Vagina (tissue), 2 donors: ENCODE measurements around the gene ZNF20. TPM values are rescaled to one million over a fixed set of nuclear protein-coding genes. Genes with fewer than 3 reads are reported as not detected.
A peak's percentile ranks its signal among the peaks of the same experiment; 100 is the strongest.

Experiments used
- DNase-seq, 2 donors: peaks; one replicate each; pipeline ENCODE4 v3.0.0-alpha.2; 2017; ENCODE audit errors: extremely low spot score in 2 of 2
- H3K27ac ChIP-seq: fragments of 200-600 bp; sonication (generic); one replicate; pipeline ENCODE4 v1.5.1; 2019
- H3K27me3 ChIP-seq: fragments of 200-600 bp; sonication (generic); one replicate; pipeline ENCODE4 v1.5.1; 2019
- H3K36me3 ChIP-seq, 2 donors: fragments of 200-600 bp; sonication (generic); one replicate each; pipeline ENCODE4 v1.5.1; 2017 to 2019
- H3K4me1 ChIP-seq: fragments of 200-600 bp; sonication (generic); one replicate; pipeline ENCODE4 v1.5.1; 2019
- H3K4me3 ChIP-seq, 2 donors: fragments of 200-600 bp; sonication (generic); 1 replicate in 1 of 2; 2 replicates in 1 of 2; pipeline ENCODE4 v1.5.1; 2016 to 2019
- H3K9me3 ChIP-seq: fragments of 200-600 bp; sonication (generic); one replicate; pipeline ENCODE4 v1.5.1; 2019
- POLR2A ChIP-seq, 2 donors: fragments of 450-650 bp; IDR thresholded peaks; one replicate each; pipeline ENCODE4 v1.6.1; 2017; ENCODE audit warnings: antibody characterized with exemption in 2 of 2, mild to moderate bottlenecking in 2 of 2, moderate library complexity in 2 of 2
- POLR2AphosphoS5 ChIP-seq, 2 donors: sonication (generic); formaldehyde crosslinking; IDR thresholded peaks; one replicate each; pipeline ENCODE4 v1.9.0; 2017; ENCODE audit warnings: antibody characterized with exemption in 2 of 2, mild to moderate bottlenecking in 2 of 2, low read depth in 1 of 2; ENCODE audit not compliant: insufficient read depth in 1 of 2
- intact Hi-C: fragments of 100-400 bp; cut with DNase I; formaldehyde crosslinking; loops from one replicate; pipeline ENCODE4 v1.15.1; 2023
- total RNA-seq: library from RNA; depleted of rRNA; stranded (reverse); fragments of >200 nt; gene quantifications from one replicate; pipeline ENCODE4 v1.2.3, GENCODE V29; 2016
- TF ChIP-seq, protein P1 (sequence below), 3 experiments: fragments of 450-650 bp in 2 of 3; fragments of 200-600 bp in 1 of 3; sonication (generic) in 1 of 3; IDR thresholded peaks; one replicate each; pipeline ENCODE4 v1.5.1; 2017 to 2019; ENCODE audit warnings: antibody characterized with exemption in 3 of 3, mild to moderate bottlenecking in 2 of 3, moderate library complexity in 2 of 3

Gene ZNF20
- total RNA-seq, 1 donor from 2014 or later, result 1.5 TPM

GRCh38 chr19:12155324-12155860 is 15.2 kb upstream of the ZNF20 start:
- Histone ChIP-seq H3K9me3 (no peaks in the 10 kb centered on the region), H3K27ac (peak overlapping the region; percentile 74), H3K36me3 (no peaks in the 10 kb centered on the region), H3K27me3 (no peaks in the 10 kb centered on the region), H3K4me1 (peaks cover 26% of the 10 kb centered on the region), H3K4me3 (peak overlapping the region; percentile 69 to 87)
- TF ChIP-seq, protein P1, sequence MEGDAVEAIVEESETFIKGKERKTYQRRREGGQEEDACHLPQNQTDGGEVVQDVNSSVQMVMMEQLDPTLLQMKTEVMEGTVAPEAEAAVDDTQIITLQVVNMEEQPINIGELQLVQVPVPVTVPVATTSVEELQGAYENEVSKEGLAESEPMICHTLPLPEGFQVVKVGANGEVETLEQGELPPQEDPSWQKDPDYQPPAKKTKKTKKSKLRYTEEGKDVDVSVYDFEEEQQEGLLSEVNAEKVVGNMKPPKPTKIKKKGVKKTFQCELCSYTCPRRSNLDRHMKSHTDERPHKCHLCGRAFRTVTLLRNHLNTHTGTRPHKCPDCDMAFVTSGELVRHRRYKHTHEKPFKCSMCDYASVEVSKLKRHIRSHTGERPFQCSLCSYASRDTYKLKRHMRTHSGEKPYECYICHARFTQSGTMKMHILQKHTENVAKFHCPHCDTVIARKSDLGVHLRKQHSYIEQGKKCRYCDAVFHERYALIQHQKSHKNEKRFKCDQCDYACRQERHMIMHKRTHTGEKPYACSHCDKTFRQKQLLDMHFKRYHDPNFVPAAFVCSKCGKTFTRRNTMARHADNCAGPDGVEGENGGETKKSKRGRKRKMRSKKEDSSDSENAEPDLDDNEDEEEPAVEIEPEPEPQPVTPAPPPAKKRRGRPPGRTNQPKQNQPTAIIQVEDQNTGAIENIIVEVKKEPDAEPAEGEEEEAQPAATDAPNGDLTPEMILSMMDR (IDR thresholded peaks at IDR 0.05), result no peak
- TF ChIP-seq POLR2A (IDR thresholded peaks at IDR 0.05) (no peak), POLR2AphosphoS5 (IDR thresholded peaks at IDR 0.05; ENCODE audit: insufficient read depth in 1 of 2, low read depth in 1 of 2) (no peak)
- intact Hi-C loops, result loop anchor here (5.0 kb wide), 1 partner anchor 342 kb away; no protein-coding TSS in a partner anchor
- no peak for DNase-seq

GRCh38 chr19:12145348-12145747 is 5.2 kb upstream of the ZNF20 start:
- peaks cover 4 to 32% of the 10 kb centered on the region in 2 donors for H3K36me3 ChIP-seq
- DNase-seq, result no peak

DNA sequence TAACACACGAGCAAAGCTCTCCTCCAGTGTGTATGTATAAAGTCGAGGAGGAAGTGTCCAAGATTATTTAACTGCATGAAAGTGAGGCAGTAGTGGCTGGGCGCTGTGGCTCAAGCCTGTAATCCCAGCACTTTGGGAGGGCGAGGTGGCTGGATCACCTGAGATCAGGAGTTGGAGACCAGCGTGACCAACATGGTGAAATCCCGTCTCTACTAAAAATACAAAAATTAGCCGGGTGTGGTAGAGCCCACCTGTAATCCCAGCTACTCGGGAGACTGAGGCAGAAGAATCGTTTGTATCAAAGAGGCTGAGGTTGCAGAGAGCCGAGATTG is 1.2 kb upstream of the ZNF20 start:
- Histone ChIP-seq H3K4me1 (peaks cover 19% of the 10 kb centered on the region), H3K4me3 (no peak overlapping the region), H3K9me3 (no peaks in the 10 kb centered on the region), H3K27ac (no peak overlapping the region), H3K36me3 (peaks cover 4 to 20% of the 10 kb centered on the region in 2 donors), H3K27me3 (no peaks in the 10 kb centered on the region)
- intact Hi-C loops, result loop anchor here (5.0 kb wide), 1 partner anchor 79 kb away; the partner anchor contains the start of gene ZNF844
- no peak for DNase-seq
- TF ChIP-seq POLR2A (IDR thresholded peaks at IDR 0.05), result no peak
- TF ChIP-seq, protein P1 (IDR thresholded peaks at IDR 0.05), result no peak
- no peak for TF ChIP-seq POLR2AphosphoS5 (IDR thresholded peaks at IDR 0.05; ENCODE audit: insufficient read depth in 1 of 2, low read depth in 1 of 2)

More at GRCh38 chr19:12145348-12145747, 5.2 kb upstream of the ZNF20 start:
- Histone ChIP-seq H3K4me1 (peaks cover 8% of the 10 kb centered on the region), H3K27ac (no peak overlapping the region), H3K4me3 (no peak overlapping the region), H3K27me3 (no peaks in the 10 kb centered on the region), H3K9me3 (no peaks in the 10 kb centered on the region)
- intact Hi-C loops, result no loop called here
- TF ChIP-seq, protein P1 (IDR thresholded peaks at IDR 0.05), result no peak
- TF ChIP-seq POLR2A (IDR thresholded peaks at IDR 0.05) (no peak), POLR2AphosphoS5 (IDR thresholded peaks at IDR 0.05; ENCODE audit: insufficient read depth in 1 of 2, low read depth in 1 of 2) (no peak)

DNA sequence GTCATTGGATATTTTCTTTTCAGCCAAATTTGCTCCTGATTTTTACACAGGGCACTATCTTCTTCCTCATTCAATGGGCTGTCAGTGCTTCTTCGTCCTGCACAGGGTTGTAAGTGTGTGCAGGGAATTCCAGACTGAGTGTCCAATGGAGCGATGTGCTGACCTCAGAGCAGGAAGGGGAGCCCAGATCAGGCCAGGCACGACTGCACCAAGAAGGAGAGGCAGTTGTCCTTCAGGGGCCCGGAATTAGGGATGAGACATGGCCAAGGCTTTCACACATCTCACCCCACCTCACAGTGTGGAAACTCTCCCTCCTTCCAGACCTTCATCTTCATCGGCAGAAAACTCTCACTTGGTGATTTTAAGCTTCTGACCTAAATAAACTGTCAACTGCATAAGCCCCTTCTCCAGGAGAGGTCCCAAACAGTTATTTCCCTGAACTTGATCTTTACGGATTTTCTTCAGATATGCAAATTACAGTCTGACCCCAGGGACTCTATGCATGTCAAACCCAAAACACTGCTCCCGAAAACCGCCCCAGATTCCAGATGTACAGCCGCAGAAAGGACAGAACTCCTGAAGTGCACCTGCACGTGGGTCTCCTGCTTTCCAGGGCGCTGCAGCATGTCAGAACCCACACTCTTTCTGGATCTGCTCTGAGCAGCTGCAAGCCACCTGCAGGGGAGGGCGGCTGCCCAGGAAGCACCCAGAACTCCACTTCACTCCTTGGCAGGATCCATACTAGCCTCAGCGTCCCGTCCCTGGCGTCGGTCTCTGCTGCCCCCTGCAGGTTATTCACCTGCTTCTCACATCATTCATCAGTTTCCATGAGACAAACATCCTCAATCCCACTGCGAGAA is 625 bp upstream of the ZNF20 start:
- H3K27ac ChIP-seq, result peak overlapping the region; percentile 66

More for the DNA sequence above, 625 bp upstream of the ZNF20 start:
- Histone ChIP-seq H3K4me1 (peaks cover 19% of the 10 kb centered on the region), H3K36me3 (peaks cover 3 to 20% of the 10 kb centered on the region in 2 donors), H3K4me3 (peak overlapping the region; percentile 78 to 99), H3K9me3 (no peaks in the 10 kb centered on the region), H3K27me3 (no peaks in the 10 kb centered on the region)
- DNase-seq, result peak in 1 of 2 donors; percentile 90
- no peak for TF ChIP-seq POLR2A (IDR thresholded peaks at IDR 0.05)
- TF ChIP-seq POLR2AphosphoS5 (IDR thresholded peaks at IDR 0.05; ENCODE audit: insufficient read depth in 1 of 2, low read depth in 1 of 2), result peak in 1 of 2 donors; percentile 66
- TF ChIP-seq, protein P1 (IDR thresholded peaks at IDR 0.05), result peak; percentile 82 to 92 (median 86)
- intact Hi-C loops, result loop anchor here (5.0 kb wide), 1 partner anchor 78 kb away; the partner anchor contains the start of gene ZNF844
